NCI-H446 (cell line): ENCODE data around the gene CCZ1.
"Not testable (repeated sequence)": the region's sequence is repeated elsewhere in the genome, so short reads cannot be mapped to it uniquely, and the experiment has no call there.

Experiments
- DNase-seq, 2 experiments: peaks; one replicate each; lab custom pipeline; 2025; lab: John Stamatoyannopoulos, UW

Gene CCZ1

DNA sequence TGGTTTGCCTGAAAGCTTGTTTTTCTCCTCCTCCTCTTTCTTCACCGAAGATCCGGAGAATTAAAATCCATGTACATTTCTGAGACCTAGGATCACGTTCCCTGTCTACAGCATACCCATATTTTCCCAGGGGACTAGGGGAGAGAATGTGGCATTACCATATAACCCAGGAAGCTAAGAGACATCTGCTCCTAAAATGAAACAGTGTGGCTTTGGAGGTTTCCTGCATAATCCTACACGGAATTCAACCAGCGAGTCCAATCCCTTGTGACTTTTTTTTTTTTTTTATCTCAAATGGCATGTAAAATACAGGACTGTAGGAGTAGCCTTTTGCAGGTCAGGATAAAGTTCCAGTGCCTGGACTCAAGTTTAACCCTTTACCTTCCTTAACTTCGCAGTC, 10.3 kb downstream of the CCZ1 start:
- DNase-seq, result not testable (repeated sequence)

DNA sequence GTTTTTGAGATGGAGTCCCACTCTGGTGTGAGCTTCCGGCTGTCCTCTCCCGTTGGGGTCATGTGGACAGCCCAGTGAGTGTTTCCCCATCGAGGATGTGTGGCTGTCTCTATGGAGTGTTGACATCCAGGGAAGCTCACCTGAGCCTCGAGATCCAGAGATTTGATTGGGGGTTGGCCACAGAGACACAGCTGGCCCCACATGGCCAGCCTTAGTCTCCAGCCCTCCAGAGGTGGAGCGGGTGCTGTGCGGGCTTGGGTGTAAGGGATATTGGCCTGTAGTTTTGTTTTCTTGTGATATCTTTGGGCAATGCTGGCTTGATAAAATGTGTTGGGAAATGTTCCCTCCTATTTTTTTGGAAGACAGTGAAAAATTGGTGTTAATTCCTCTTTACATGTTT, 18.0 kb downstream of the CCZ1 start:
- not testable (repeated sequence) for DNase-seq

DNA sequence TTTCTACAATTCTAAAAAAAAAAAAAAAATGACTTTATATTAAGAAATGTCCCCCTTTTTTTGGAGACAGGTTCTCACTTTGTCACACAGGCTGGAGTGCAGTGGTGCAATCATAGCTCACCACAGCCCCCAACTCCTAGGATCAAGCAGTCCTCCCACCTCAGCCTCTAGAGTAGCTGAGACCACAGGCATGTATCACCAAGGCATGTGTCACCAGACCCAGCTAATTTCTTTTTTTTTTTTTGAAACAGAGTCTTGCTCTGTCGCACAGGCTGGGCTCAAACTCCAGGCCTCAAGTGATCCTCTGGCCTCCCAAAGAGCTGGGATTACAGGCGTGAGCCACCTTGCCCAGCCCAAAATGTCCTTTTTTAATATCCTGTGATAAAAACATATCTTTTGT, 25.6 kb downstream of the CCZ1 start:
- DNase-seq, result not testable (repeated sequence)

- not testable (repeated sequence) for DNase-seq
Measured at GRCh38 chr7:5924630-5925029, 26.1 kb downstream of the CCZ1 start.

DNA sequence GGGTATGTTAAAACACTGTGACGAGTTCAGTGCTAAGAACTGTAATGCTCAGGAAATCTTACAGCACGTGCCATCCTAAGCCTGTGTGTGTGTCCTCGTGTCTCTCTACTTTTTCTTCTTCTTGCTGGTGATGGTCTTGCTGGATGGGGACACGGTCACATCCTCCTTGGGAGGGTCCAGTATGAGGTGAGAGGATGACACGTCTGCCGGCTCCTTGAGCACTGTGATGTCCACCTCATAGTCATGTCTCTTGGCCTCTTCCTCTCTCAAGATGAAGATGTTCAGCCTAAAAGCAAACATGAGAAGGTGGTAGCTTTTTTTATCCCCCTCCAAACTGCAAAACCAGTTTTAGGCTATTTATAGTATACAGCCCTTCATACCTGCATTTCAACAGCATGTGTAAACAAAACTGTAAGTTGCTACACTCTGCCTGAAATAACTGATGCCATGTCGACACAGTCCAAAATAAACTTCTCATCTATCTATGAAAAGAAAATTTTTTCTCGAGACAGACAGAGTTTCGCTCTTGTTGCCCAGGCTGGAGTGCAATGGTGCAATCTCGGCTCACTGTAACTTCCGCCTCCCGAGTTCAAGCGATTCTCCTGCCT, 27.8 kb downstream of the CCZ1 start:
- not testable (repeated sequence) for DNase-seq

- not testable (repeated sequence) for DNase-seq
Measured at GRCh38 chr7:5930290-5930689, 31.8 kb downstream of the CCZ1 start.

DNA sequence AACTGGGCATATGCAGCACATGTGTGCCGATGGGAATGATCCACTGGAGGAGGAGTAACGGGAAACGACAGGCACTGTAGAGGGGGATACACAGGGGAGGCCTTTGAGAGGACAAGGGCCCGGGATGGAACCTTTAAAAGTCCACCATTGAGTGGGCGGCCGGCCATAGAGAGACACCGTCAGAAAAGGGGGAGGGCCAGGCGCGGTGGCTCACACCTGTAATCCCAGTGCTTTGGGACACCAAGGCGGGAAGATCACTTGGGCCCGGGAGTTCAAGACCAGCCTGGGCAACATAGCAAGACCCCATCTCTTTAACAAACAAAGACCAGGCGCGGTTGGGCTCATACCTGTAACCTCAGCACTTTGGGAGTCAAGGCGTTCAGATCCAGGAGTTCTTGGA, 32.7 kb downstream of the CCZ1 start:
- DNase-seq, result not testable (repeated sequence)

GRCh38 chr7:5931905-5932644, 33.5 kb downstream of the CCZ1 start:
- not testable (repeated sequence) for DNase-seq

GRCh38 chr7:5934945-5935450, 36.5 kb downstream of the CCZ1 start:
- not testable (repeated sequence) for DNase-seq

GRCh38 chr7:5963205-5963604, 64.7 kb downstream of the CCZ1 start:
- not testable (repeated sequence) for DNase-seq

DNA sequence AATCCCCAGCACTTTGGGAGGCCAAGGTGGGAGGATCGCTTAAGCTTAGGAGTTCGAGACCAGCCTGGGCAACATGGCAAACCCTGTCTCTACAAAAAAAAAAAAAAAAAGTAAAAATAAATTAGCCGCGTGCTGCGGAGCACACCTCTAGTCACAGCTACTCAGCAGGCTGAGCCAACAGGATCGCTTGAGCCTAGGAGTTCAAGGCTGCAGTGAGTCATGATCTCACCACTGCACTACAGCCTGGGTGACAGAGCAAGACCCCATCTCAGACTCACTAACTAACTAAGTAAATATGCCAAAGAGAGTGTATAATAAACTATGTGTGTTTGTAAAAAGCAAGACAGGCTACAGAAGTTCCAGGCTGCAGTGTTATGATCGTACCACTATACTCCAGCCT, 65.3 kb downstream of the CCZ1 start:
- DNase-seq, result not testable (repeated sequence)

DNA sequence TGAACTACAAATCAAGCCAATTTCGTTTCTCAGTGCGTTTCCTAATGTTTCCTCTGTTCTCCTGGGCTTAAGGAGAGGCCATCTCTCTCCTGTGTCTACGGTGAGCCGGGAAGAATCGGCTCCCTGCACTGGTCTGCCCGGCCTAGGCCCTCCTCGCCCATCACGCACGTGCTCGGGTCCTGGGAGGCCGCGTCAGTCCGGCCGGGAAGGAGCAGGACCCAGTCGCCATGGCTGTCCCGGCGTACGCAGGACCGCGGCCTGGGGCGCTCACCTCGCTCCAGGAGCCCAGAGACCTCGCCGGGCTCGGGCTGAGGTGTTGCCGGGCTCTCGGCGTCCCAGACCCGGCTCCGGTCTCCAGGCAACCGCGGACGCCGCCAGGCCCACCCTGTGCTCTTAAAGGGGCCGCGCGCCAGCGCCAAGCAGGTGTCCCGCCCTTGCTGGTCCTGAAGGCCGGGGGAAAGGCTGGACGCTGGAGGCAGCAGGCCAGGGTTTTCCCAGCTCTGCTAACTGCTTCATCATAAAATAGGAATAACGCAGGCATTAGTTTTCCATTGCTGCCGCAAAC, 71.9 kb downstream of the CCZ1 start, which contains the start of gene RSPH10B:
Gene RSPH10B, minus strand, starts transcription at position 343 of the 565 bp plus-strand sequence. CDS start 3,573 bp downstream, outside the sequence.
- DNase-seq, result not testable (repeated sequence)

DNA sequence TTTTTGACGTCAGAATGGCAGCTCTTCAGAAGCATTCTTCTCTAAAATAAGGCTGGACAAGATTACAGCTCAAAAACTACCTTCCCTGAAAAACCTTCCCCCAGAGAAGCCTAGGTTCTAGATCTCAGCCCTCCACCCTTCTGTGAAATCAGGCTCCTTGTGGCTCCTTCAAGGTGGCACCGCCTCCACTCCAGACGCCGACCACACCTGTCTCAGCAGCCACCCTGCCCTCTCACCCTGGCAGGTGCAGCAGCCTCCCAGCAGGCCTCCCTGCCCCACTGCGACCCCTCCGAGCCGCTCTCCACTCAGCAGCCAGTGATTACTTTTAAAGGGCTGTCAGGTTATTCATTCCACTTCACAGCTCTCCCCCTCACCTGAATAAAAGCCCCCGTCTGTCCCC, 75.0 kb downstream of the CCZ1 start:
- not testable (repeated sequence) for DNase-seq
